ENCODE results near the gene XCR1. TPM values are rescaled to one million over a fixed set of nuclear protein-coding genes. Genes with fewer than 3 reads are reported as not detected.

The XCR1 gene
- total RNA-seq, 1 experiment from 2014 or later = not detected

GRCh38 chr3:45976191-45977091 is 50.8 kb downstream of the XCR1 start:
- POLR2A ChIA-PET = no interaction called here
- H3K9me3 ChIP-seq (ENCODE audit: control insufficient read depth in 1 of 2, insufficient read depth in 1 of 2, low read depth in 1 of 2, low read length in 2 of 2) = no peaks in the 10 kb centered on the region

DNA sequence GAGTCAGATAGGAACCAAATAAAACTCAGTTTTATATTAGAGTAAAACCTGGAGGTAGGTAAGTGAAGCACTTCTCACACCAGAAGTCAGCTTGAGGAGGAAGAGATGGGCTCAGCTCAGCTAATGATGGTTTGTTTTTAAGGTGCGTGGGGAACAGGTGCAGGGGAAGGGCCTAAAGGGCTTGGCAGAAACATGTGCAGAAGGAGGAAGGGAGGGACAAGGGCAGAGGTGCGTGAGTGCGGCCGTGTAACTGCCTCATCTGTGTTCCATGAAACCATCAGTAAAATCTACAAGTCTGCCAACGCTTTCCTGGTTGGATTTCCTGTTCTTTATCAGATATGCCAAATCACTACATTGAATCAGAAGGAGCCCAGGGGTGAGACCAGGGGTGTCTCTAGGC is 51.6 kb downstream of the XCR1 start:
- intact Hi-C loops (cut with micrococcal nuclease) = no loop called here
- TF ChIP-seq YY1 (IDR thresholded peaks at IDR 0.05; ENCODE audit: extremely low read depth, insufficient replicate concordance, low read depth, low read length) = no peak
- no peak for TF ChIP-seq CBX3 (IDR thresholded peaks at IDR 0.05; ENCODE audit: low read depth)
- no peak for TF ChIP-seq ZNF274 (IDR thresholded peaks at IDR 0.05; ENCODE audit: low read depth, low read length)
- TF ChIP-seq EZH2phosphoT487 (IDR thresholded peaks at IDR 0.05; ENCODE audit: borderline replicate concordance) = no peak
- TF ChIP-seq, protein P1, sequence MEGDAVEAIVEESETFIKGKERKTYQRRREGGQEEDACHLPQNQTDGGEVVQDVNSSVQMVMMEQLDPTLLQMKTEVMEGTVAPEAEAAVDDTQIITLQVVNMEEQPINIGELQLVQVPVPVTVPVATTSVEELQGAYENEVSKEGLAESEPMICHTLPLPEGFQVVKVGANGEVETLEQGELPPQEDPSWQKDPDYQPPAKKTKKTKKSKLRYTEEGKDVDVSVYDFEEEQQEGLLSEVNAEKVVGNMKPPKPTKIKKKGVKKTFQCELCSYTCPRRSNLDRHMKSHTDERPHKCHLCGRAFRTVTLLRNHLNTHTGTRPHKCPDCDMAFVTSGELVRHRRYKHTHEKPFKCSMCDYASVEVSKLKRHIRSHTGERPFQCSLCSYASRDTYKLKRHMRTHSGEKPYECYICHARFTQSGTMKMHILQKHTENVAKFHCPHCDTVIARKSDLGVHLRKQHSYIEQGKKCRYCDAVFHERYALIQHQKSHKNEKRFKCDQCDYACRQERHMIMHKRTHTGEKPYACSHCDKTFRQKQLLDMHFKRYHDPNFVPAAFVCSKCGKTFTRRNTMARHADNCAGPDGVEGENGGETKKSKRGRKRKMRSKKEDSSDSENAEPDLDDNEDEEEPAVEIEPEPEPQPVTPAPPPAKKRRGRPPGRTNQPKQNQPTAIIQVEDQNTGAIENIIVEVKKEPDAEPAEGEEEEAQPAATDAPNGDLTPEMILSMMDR (IDR thresholded peaks at IDR 0.05 in 2 of 3, conservative IDR thresholded peaks at IDR 0.05 in 1 of 3; ENCODE audit: borderline replicate concordance in 1 of 3, insufficient read depth in 1 of 3, low read depth in 2 of 3, low read length in 2 of 3) = no peak
- TF ChIP-seq POLR2AphosphoS5 (IDR thresholded peaks at IDR 0.05; ENCODE audit: low read depth, low read length) = no peak
- TF ChIP-seq, protein P2, sequence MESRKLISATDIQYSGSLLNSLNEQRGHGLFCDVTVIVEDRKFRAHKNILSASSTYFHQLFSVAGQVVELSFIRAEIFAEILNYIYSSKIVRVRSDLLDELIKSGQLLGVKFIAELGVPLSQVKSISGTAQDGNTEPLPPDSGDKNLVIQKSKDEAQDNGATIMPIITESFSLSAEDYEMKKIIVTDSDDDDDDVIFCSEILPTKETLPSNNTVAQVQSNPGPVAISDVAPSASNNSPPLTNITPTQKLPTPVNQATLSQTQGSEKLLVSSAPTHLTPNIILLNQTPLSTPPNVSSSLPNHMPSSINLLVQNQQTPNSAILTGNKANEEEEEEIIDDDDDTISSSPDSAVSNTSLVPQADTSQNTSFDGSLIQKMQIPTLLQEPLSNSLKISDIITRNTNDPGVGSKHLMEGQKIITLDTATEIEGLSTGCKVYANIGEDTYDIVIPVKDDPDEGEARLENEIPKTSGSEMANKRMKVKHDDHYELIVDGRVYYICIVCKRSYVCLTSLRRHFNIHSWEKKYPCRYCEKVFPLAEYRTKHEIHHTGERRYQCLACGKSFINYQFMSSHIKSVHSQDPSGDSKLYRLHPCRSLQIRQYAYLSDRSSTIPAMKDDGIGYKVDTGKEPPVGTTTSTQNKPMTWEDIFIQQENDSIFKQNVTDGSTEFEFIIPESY (IDR thresholded peaks at IDR 0.05; ENCODE audit: extremely low read depth, insufficient replicate concordance, low read length) = no peak
- TF ChIP-seq EGR1 (IDR thresholded peaks at IDR 0.05; ENCODE audit: low read depth) = no peak
- no peak for TF ChIP-seq ATF3 (IDR thresholded peaks at IDR 0.05)
- Histone ChIP-seq H3K4me1 (ENCODE audit: control insufficient read depth in 1 of 2, insufficient read depth in 2 of 2, low read length in 2 of 2) (no peaks in the 10 kb centered on the region), H3K4me2 (ENCODE audit: low read length) (no peak overlapping the region), H3K27me3 (ENCODE audit: insufficient read depth, low read length) (no peaks in the 10 kb centered on the region), H3K9me3 (ENCODE audit: control insufficient read depth in 1 of 2, insufficient read depth in 1 of 2, low read depth in 1 of 2, low read length in 2 of 2) (no peaks in the 10 kb centered on the region), H4K20me1 (ENCODE audit: insufficient read depth) (no peaks in the 10 kb centered on the region), H3K9me2 (ENCODE audit: insufficient read depth) (no peaks in the 10 kb centered on the region), H3K36me3 (ENCODE audit: control insufficient read depth in 1 of 2, insufficient read depth in 2 of 2, low read length in 2 of 2) (peaks cover 7 to 16% of the 10 kb centered on the region in 2 experiments; a peak in 2 of 4 replicates), H3K27ac (ENCODE audit: low read depth, low read length) (no peak overlapping the region), H3K79me2 (ENCODE audit: insufficient read depth, low read length) (no peaks in the 10 kb centered on the region), H2AFZ (ENCODE audit: low read depth, low read length, poor library complexity, severe bottlenecking) (no peak overlapping the region), H3K4me3 (replicated peaks in 1 of 2; ENCODE audit: low read depth in 1 of 2, low read length in 2 of 2) (no peak overlapping the region), H3K9ac (ENCODE audit: low read length) (no peak overlapping the region)
- BruUV-seq (replicated peaks) = no TSS peak
- ATAC-seq (no peak), DNase-seq (ENCODE audit: low read depth, low spot score) (no peak)
- POLR2A ChIA-PET = no interaction called here
- CTCF ChIA-PET = no interaction called here
- RAD21 ChIA-PET (ENCODE audit: low non-redundant PET in 1 of 2, low total read pairs in 2 of 2, uncharacterized antibody in 2 of 2, unreplicated experiment in 2 of 2) = no interaction called here

More at GRCh38 chr3:45976191-45977091, 50.8 kb downstream of the XCR1 start:
- H3K79me2 ChIP-seq (ENCODE audit: insufficient read depth, low read length) = no peaks in the 10 kb centered on the region
- H4K20me1 ChIP-seq (ENCODE audit: insufficient read depth) = no peaks in the 10 kb centered on the region
- intact Hi-C loops (cut with micrococcal nuclease) = no loop called here
- H3K27me3 ChIP-seq (ENCODE audit: insufficient read depth, low read length) = no peaks in the 10 kb centered on the region
- H3K4me1 ChIP-seq (ENCODE audit: control insufficient read depth in 1 of 2, insufficient read depth in 2 of 2, low read length in 2 of 2) = no peaks in the 10 kb centered on the region
- no peak overlapping the region for H3K4me3 ChIP-seq (replicated peaks in 1 of 2; ENCODE audit: low read depth in 1 of 2, low read length in 2 of 2)
- peaks cover 7 to 19% of the 10 kb centered on the region in 2 experiments; a peak in 2 of 4 replicates for H3K36me3 ChIP-seq (ENCODE audit: control insufficient read depth in 1 of 2, insufficient read depth in 2 of 2, low read length in 2 of 2)
- H3K4me2 ChIP-seq (ENCODE audit: low read length) = no peak overlapping the region
- no peak overlapping the region for H3K27ac ChIP-seq (ENCODE audit: low read depth, low read length)
- TF ChIP-seq EZH2 (IDR thresholded peaks at IDR 0.05) (no peak), SIN3A (IDR thresholded peaks at IDR 0.05; ENCODE audit: low read depth) (no peak)
- DNase-seq (ENCODE audit: low read depth, low spot score) (no peak), ATAC-seq (no peak)
- no peak overlapping the region for H2AFZ ChIP-seq (ENCODE audit: low read depth, low read length, poor library complexity, severe bottlenecking)
- no peak overlapping the region for H3K9ac ChIP-seq (ENCODE audit: low read length)
- CTCF ChIA-PET = no interaction called here
- BruUV-seq (replicated peaks) = no TSS peak
- RAD21 ChIA-PET (ENCODE audit: low non-redundant PET in 1 of 2, low total read pairs in 2 of 2, uncharacterized antibody in 2 of 2, unreplicated experiment in 2 of 2) = no interaction called here
- no peaks in the 10 kb centered on the region for H3K9me2 ChIP-seq (ENCODE audit: insufficient read depth)

Measured in HCT116 (cell line).